Nephron progenitor cell (in vitro differentiated cells): ENCODE results near the gene PAK5.

Experiments used
- DNase-seq: peaks from one replicate; pipeline ENCODE4 v3.0.0; 2021
- H3K27ac Mint-ChIP-seq: 2 replicates; pipeline ENCODE4 v1.8.0; 2021; ENCODE audit warnings: mild to moderate bottlenecking, moderate library complexity, mixed read lengths
- H3K27me3 Mint-ChIP-seq: 2 replicates; pipeline ENCODE4 v1.8.0; 2021; ENCODE audit warnings: mild to moderate bottlenecking, low read depth, mixed read lengths; ENCODE audit not compliant: poor library complexity
- H3K36me3 Mint-ChIP-seq: 2 replicates; pipeline ENCODE4 v1.8.0; 2021; ENCODE audit warnings: low read depth, mixed read lengths
- H3K4me1 Mint-ChIP-seq: 2 replicates; pipeline ENCODE4 v1.8.0; 2021; ENCODE audit warnings: mixed read lengths
- H3K4me3 Mint-ChIP-seq: 2 replicates; pipeline ENCODE4 v1.8.0; 2021; ENCODE audit warnings: mild to moderate bottlenecking, moderate library complexity, mixed read lengths
- H3K9me3 Mint-ChIP-seq: 2 replicates; pipeline ENCODE4 v1.8.0; 2021; ENCODE audit warnings: mild to moderate bottlenecking, moderate library complexity, mixed read lengths
- CTCF ChIP-seq: fragments of 200-600 bp; sonication (generic); IDR thresholded peaks from 2 replicates; pipeline ENCODE4 v1.5.0; 2021; ENCODE audit warnings: antibody characterized with exemption

PAK5 gene

GRCh38 chr20:9609887-9610502 is 228.9 kb downstream of the PAK5 start:
- Mint-ChIP-seq H3K36me3 (no peaks in the 10 kb centered on the region), H3K9me3 (peaks cover 21% of the 10 kb centered on the region), H3K27ac (no peak overlapping the region), H3K4me3 (no peak overlapping the region), H3K4me1 (peaks cover 15% of the 10 kb centered on the region), H3K27me3 (no peaks in the 10 kb centered on the region)
- DNase-seq: peak; percentile 73
- TF ChIP-seq CTCF: peak; percentile 71

GRCh38 chr20:9608639-9609340 is 230.1 kb downstream of the PAK5 start:
- H3K4me1 Mint-ChIP-seq: peaks cover 24% of the 10 kb centered on the region
- H3K4me3 Mint-ChIP-seq: no peak overlapping the region
- peaks cover 17% of the 10 kb centered on the region for H3K9me3 Mint-ChIP-seq
- TF ChIP-seq CTCF: no peak
- no peak for DNase-seq
- H3K27me3 Mint-ChIP-seq: no peaks in the 10 kb centered on the region
- no peak overlapping the region for H3K27ac Mint-ChIP-seq
- H3K36me3 Mint-ChIP-seq: no peaks in the 10 kb centered on the region

DNA sequence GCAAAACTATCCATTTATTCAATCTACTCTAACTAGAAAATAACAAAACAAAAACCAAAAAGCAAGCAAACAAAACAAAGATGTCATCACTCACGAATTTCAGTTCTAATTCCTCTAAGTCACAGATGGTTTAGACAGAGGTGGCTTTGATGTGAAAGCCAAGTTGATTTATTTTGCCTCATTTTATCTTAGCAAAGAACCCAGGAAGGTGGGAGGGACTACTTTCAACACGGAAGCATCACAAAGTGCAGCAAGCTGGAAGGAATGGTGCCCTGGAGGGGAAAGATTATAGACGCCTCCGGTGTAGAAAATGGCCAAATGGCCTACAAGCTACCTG is 236.1 kb downstream of the PAK5 start:
- H3K27ac Mint-ChIP-seq: peak overlapping the region; percentile 53
- H3K9me3 Mint-ChIP-seq: peaks cover 9% of the 10 kb centered on the region
- no peak for DNase-seq
- H3K36me3 Mint-ChIP-seq: no peaks in the 10 kb centered on the region
- no peak for TF ChIP-seq CTCF
- no peaks in the 10 kb centered on the region for H3K27me3 Mint-ChIP-seq
- peaks cover 25% of the 10 kb centered on the region for H3K4me1 Mint-ChIP-seq
- H3K4me3 Mint-ChIP-seq: no peak overlapping the region

DNA sequence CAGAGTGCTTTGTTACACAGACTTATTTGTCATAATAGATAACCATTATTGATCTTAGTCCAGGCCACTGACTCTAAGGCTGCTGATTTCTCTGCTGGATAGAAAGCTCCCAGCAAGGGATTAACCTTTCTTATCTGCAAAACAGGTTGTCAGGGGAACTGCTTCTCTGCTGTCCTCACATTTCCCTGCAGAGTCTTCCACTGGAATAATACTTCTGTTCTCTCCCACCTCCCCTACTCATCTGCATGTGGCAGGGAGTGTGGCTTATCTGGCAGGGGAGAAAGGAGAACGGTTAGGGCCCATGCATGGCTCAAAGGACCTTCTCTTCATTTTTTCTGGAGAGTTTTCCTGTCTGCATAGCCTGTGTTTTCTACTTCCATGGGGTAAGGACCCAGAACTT is 238.3 kb downstream of the PAK5 start:
- H3K4me3 Mint-ChIP-seq: no peak overlapping the region

GRCh38 chr20:9597547-9597946 is 241.3 kb downstream of the PAK5 start:
- Mint-ChIP-seq H3K9me3 (peaks cover 4% of the 10 kb centered on the region), H3K27ac (no peak overlapping the region), H3K27me3 (peaks cover 7% of the 10 kb centered on the region), H3K4me1 (peaks cover 3% of the 10 kb centered on the region), H3K4me3 (no peak overlapping the region), H3K36me3 (no peaks in the 10 kb centered on the region)
- DNase-seq: no peak
- TF ChIP-seq CTCF: no peak

More for the DNA sequence above, 238.3 kb downstream of the PAK5 start:
- no peak for TF ChIP-seq CTCF
- Mint-ChIP-seq H3K36me3 (no peaks in the 10 kb centered on the region), H3K4me1 (peaks cover 25% of the 10 kb centered on the region), H3K27me3 (peaks cover 3% of the 10 kb centered on the region), H3K9me3 (peaks cover 4% of the 10 kb centered on the region), H3K27ac (no peak overlapping the region)
- DNase-seq: no peak

- no peak for TF ChIP-seq CTCF
- no peak for DNase-seq
- no peaks in the 10 kb centered on the region for H3K4me1 Mint-ChIP-seq
These were observed 243.1 kb downstream of the PAK5 start for GRCh38 chr20:9595763-9596162.

More at GRCh38 chr20:9595763-9596162, 243.1 kb downstream of the PAK5 start:
- Mint-ChIP-seq H3K36me3 (no peaks in the 10 kb centered on the region), H3K27me3 (peaks cover 7% of the 10 kb centered on the region), H3K4me3 (no peak overlapping the region), H3K9me3 (peaks cover 4% of the 10 kb centered on the region), H3K27ac (no peak overlapping the region)
